ENCODE results near the gene TSPAN18. TPM values are rescaled to one million over a fixed set of nuclear protein-coding genes. Genes with fewer than 3 reads are reported as not detected.

TSPAN18 gene
- total RNA-seq, 1 experiment from 2014 or later: 18.3 TPM

DNA sequence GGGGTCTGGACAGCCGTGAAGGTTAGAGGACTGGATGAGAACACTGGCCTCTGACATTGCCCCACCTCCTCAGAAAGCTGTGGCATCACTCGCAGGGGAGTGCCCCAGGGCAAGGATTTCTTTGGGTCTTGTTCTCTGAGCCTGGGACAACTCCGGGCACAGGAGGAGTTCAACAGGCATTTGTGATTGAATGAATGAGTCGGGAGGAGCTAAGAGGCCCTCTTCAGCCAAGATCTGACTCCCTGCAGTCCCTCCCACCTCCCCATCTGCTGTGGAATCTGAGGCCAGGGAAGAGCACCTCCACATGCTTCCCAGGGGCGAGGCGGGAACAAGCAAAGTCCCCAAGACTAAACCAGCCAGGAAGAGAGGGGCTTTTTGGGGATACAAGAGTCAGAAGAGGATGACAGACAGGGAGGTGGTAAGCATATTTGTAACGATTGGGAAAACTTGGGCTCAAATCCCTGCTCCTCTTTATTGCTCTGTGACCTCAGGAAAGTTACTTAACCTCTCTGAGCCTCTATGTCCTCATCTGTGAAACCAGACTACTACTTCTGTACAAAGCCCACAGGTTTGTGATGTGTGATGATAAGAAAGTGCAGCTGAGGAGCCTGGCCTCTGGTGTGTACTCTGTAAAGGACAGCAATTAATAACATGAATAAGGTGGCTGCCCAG is 217.6 kb downstream of the TSPAN18 start:
- ATAC-seq: no peak

DNA sequence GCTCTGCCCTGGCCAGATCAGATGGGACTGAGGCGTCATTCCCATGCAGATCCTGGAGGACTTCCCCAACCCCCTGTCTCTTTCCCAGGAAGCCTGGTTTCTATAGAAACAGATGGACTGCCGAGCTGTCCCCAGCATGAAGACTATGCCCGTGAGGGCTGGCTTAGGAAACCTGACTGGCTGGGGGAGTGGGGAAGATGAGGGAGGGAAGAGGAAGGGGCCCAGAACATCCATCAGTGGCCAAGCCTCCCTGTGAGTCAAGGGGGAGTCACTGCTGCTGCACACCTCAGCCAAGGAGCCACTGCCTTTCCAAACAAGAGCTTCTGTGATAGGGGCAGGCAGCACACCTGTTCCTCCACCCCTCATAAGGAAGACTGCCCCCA is 218.1 kb downstream of the TSPAN18 start:
- peaks cover 3 to 11% of the 10 kb centered on the region in 2 experiments; a peak in 2 of 4 replicates for H3K4me1 ChIP-seq (ENCODE audit: control insufficient read depth in 1 of 2, insufficient read depth in 2 of 2, low read length in 2 of 2)
- RAD21 ChIA-PET (ENCODE audit: low non-redundant PET in 1 of 2, low total read pairs in 2 of 2, uncharacterized antibody in 2 of 2, unreplicated experiment in 2 of 2): no interaction called here
- peaks cover 16% of the 10 kb centered on the region; the same call in 1 of the 2 replicates for H3K79me2 ChIP-seq (ENCODE audit: insufficient read depth, low read length)
- H3K4me2 ChIP-seq (ENCODE audit: low read length): no peak overlapping the region
- POLR2A ChIA-PET: no interaction called here
- no peak overlapping the region for H2AFZ ChIP-seq (ENCODE audit: low read depth, low read length, poor library complexity, severe bottlenecking)
- no TSS peak for BruUV-seq (replicated peaks)
- H3K9me2 ChIP-seq (ENCODE audit: insufficient read depth): no peaks in the 10 kb centered on the region
- no peaks in the 10 kb centered on the region for H3K9me3 ChIP-seq (ENCODE audit: control insufficient read depth in 1 of 2, insufficient read depth in 1 of 2, low read depth in 1 of 2, low read length in 2 of 2)
- H3K9ac ChIP-seq (ENCODE audit: low read length): no peak overlapping the region
- CTCF ChIA-PET: no interaction called here
- H3K4me3 ChIP-seq (replicated peaks in 1 of 2; ENCODE audit: low read depth in 1 of 2, low read length in 2 of 2): no peak overlapping the region
- no peaks in the 10 kb centered on the region for H4K20me1 ChIP-seq (ENCODE audit: insufficient read depth)
- H3K36me3 ChIP-seq (ENCODE audit: control insufficient read depth in 1 of 2, insufficient read depth in 2 of 2, low read length in 2 of 2): no peaks in the 10 kb centered on the region
- H3K27me3 ChIP-seq (ENCODE audit: insufficient read depth, low read length): no peaks in the 10 kb centered on the region
- intact Hi-C loops (cut with micrococcal nuclease): no loop called here
- DNase-seq (ENCODE audit: low read depth, low spot score) (no peak), ATAC-seq (no peak)
- no peak overlapping the region for H3K27ac ChIP-seq (ENCODE audit: low read depth, low read length)
- TF ChIP-seq EGR1 (IDR thresholded peaks at IDR 0.05; ENCODE audit: low read depth): no peak
- TF ChIP-seq, protein P1, sequence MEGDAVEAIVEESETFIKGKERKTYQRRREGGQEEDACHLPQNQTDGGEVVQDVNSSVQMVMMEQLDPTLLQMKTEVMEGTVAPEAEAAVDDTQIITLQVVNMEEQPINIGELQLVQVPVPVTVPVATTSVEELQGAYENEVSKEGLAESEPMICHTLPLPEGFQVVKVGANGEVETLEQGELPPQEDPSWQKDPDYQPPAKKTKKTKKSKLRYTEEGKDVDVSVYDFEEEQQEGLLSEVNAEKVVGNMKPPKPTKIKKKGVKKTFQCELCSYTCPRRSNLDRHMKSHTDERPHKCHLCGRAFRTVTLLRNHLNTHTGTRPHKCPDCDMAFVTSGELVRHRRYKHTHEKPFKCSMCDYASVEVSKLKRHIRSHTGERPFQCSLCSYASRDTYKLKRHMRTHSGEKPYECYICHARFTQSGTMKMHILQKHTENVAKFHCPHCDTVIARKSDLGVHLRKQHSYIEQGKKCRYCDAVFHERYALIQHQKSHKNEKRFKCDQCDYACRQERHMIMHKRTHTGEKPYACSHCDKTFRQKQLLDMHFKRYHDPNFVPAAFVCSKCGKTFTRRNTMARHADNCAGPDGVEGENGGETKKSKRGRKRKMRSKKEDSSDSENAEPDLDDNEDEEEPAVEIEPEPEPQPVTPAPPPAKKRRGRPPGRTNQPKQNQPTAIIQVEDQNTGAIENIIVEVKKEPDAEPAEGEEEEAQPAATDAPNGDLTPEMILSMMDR (IDR thresholded peaks at IDR 0.05 in 2 of 3, conservative IDR thresholded peaks at IDR 0.05 in 1 of 3; ENCODE audit: borderline replicate concordance in 1 of 3, insufficient read depth in 1 of 3, low read depth in 2 of 3, low read length in 2 of 3): no peak
- TF ChIP-seq TCF7L2 (IDR thresholded peaks at IDR 0.05; ENCODE audit: borderline replicate concordance, extremely low read depth, insufficient read depth, insufficient read length): no peak
- TF ChIP-seq ZNF274 (IDR thresholded peaks at IDR 0.05; ENCODE audit: low read depth, low read length): no peak
- TF ChIP-seq SP1 (IDR thresholded peaks at IDR 0.05; ENCODE audit: low read depth): no peak
- TF ChIP-seq POLR2A (IDR thresholded peaks at IDR 0.05; ENCODE audit: borderline replicate concordance, extremely low read depth, insufficient read depth, insufficient read length): no peak
- no peak for TF ChIP-seq SRF (IDR thresholded peaks at IDR 0.05; ENCODE audit: low read depth)
- TF ChIP-seq YY1 (IDR thresholded peaks at IDR 0.05; ENCODE audit: extremely low read depth, insufficient replicate concordance, low read depth, low read length): no peak
- TF ChIP-seq RAD21 (IDR thresholded peaks at IDR 0.05; ENCODE audit: low read depth): no peak
- no peak for TF ChIP-seq ELF1 (IDR thresholded peaks at IDR 0.05; ENCODE audit: borderline replicate concordance, low read depth)
- no peak for TF ChIP-seq EZH2 (IDR thresholded peaks at IDR 0.05)
- TF ChIP-seq ZFX (IDR thresholded peaks at IDR 0.05): no peak
- no peak for TF ChIP-seq CBX3 (IDR thresholded peaks at IDR 0.05; ENCODE audit: low read depth)
- no peak for TF ChIP-seq CEBPB (IDR thresholded peaks at IDR 0.05; ENCODE audit: low read depth)

More for the DNA sequence above, 217.6 kb downstream of the TSPAN18 start:
- no peak overlapping the region for H3K4me2 ChIP-seq (ENCODE audit: low read length)
- H3K9me3 ChIP-seq (ENCODE audit: control insufficient read depth in 1 of 2, insufficient read depth in 1 of 2, low read depth in 1 of 2, low read length in 2 of 2): no peaks in the 10 kb centered on the region
- ChIA-PET RAD21 (ENCODE audit: low non-redundant PET in 1 of 2, low total read pairs in 2 of 2, uncharacterized antibody in 2 of 2, unreplicated experiment in 2 of 2) (no interaction called here), POLR2A (no interaction called here), CTCF (no interaction called here)
- TF ChIP-seq CEBPB (IDR thresholded peaks at IDR 0.05; ENCODE audit: low read depth) (no peak), ZFX (IDR thresholded peaks at IDR 0.05) (no peak)
- TF ChIP-seq, protein P1 (IDR thresholded peaks at IDR 0.05 in 2 of 3, conservative IDR thresholded peaks at IDR 0.05 in 1 of 3; ENCODE audit: borderline replicate concordance in 1 of 3, insufficient read depth in 1 of 3, low read depth in 2 of 3, low read length in 2 of 3): 0 out of 6 replicates have a peak, but pooled peaks of 1 of the 3 experiments have one; percentile 18
- H3K4me1 ChIP-seq (ENCODE audit: control insufficient read depth in 1 of 2, insufficient read depth in 2 of 2, low read length in 2 of 2): peaks cover 3 to 11% of the 10 kb centered on the region in 2 experiments; a peak in 2 of 4 replicates
- H3K27me3 ChIP-seq (ENCODE audit: insufficient read depth, low read length): no peaks in the 10 kb centered on the region
- H3K9ac ChIP-seq (ENCODE audit: low read length): no peak overlapping the region
- no TSS peak for BruUV-seq (replicated peaks)
- intact Hi-C loops (cut with micrococcal nuclease): no loop called here
- H3K79me2 ChIP-seq (ENCODE audit: insufficient read depth, low read length): peaks cover 16% of the 10 kb centered on the region; the same call in 1 of the 2 replicates
- H3K4me3 ChIP-seq (replicated peaks in 1 of 2; ENCODE audit: low read depth in 1 of 2, low read length in 2 of 2): no peak overlapping the region
- no peaks in the 10 kb centered on the region for H4K20me1 ChIP-seq (ENCODE audit: insufficient read depth)
- no peak overlapping the region for H3K27ac ChIP-seq (ENCODE audit: low read depth, low read length)
- no peak overlapping the region for H2AFZ ChIP-seq (ENCODE audit: low read depth, low read length, poor library complexity, severe bottlenecking)
- no peaks in the 10 kb centered on the region for H3K36me3 ChIP-seq (ENCODE audit: control insufficient read depth in 1 of 2, insufficient read depth in 2 of 2, low read length in 2 of 2)
- H3K9me2 ChIP-seq (ENCODE audit: insufficient read depth): no peaks in the 10 kb centered on the region
- DNase-seq (ENCODE audit: low read depth, low spot score): no peak

All from HCT116 (cell line).